HepG2 (cell line): Measurements from ENCODE around the gene IKZF4. TPM values are rescaled to one million over a fixed set of nuclear protein-coding genes. Genes with fewer than 3 reads are reported as not detected.

Source experiments
- ATF4 ChIP-seq, 2 experiments: fragments of 450-650 bp in 1 of 2; sonication (generic) in 1 of 2; formaldehyde crosslinking; IDR thresholded peaks; 2 replicates each; pipeline versions ENCODE4 v1.5.0 to v1.8.0; 2020 to 2022; ENCODE audit warnings: mild to moderate bottlenecking in 1 of 2, missing genetic modification reagents in 1 of 2
- ATF7-NPFF ChIP-seq: sonication (generic); formaldehyde crosslinking; IDR thresholded peaks from 2 replicates; pipeline ENCODE4 v1.8.1; 2023; ENCODE audit warnings: mild to moderate bottlenecking, low read depth, missing genetic modification reagents, moderate library complexity
- CBX1 ChIP-seq: IDR thresholded peaks from one replicate; pipeline ENCODE4 v1.6.1; 2016; ENCODE audit warnings: antibody characterized with exemption, low read depth
- HES4 ChIP-seq: sonication (generic); formaldehyde crosslinking; IDR thresholded peaks from 2 replicates; pipeline ENCODE4 v1.9.0; 2021; ENCODE audit warnings: mild to moderate bottlenecking, missing genetic modification reagents, borderline replicate concordance
- HNRNPK ChIP-seq: fragments of 200-400 bp; formaldehyde crosslinking; IDR thresholded peaks from 2 replicates; pipeline ENCODE4 v1.6.1; 2018; ENCODE audit warnings: low read length, low read depth, moderate library complexity, mild to moderate bottlenecking; ENCODE audit not compliant: poor library complexity, severe bottlenecking
- KLF16 ChIP-seq, 2 experiments: sonication (generic) in 1 of 2; formaldehyde crosslinking in 1 of 2; IDR thresholded peaks; 2 replicates each; pipeline versions ENCODE4 v1.6.1 to v1.8.0; 2016 to 2023; ENCODE audit warnings: missing genetic modification reagents in 2 of 2, missing compliant biosample characterization in 1 of 2
- PRDM10 ChIP-seq: sonication (generic); formaldehyde crosslinking; IDR thresholded peaks from 2 replicates; pipeline ENCODE4 v1.4.0; 2020; ENCODE audit warnings: low read depth, missing genetic modification reagents
- SMARCC2 ChIP-seq: fragments of 450-650 bp; IDR thresholded peaks from 2 replicates; pipeline ENCODE4 v1.6.1; 2017; ENCODE audit warnings: antibody characterized with exemption, mild to moderate bottlenecking
- SP4 ChIP-seq: sonication (generic); formaldehyde crosslinking; IDR thresholded peaks from 2 replicates; pipeline ENCODE4 v1.8.1; 2023; ENCODE audit warnings: mild to moderate bottlenecking, missing genetic modification reagents
- TRIM22 ChIP-seq: fragments of 450-650 bp; IDR thresholded peaks from 2 replicates; pipeline ENCODE4 v1.6.1; 2017
- UBTF ChIP-seq: sonication (generic); formaldehyde crosslinking; IDR thresholded peaks from 2 replicates; pipeline ENCODE4 v1.4.0; 2020; ENCODE audit warnings: mild to moderate bottlenecking, missing genetic modification reagents
- ZNF274 ChIP-seq: sonication (generic); formaldehyde crosslinking; IDR thresholded peaks from 2 replicates; pipeline ENCODE4 v1.5.1; 2020; ENCODE audit warnings: mild to moderate bottlenecking, missing genetic modification reagents
- ZNF362 ChIP-seq: sonication (generic); formaldehyde crosslinking; IDR thresholded peaks from 2 replicates; pipeline ENCODE4 v1.4.0; 2020; ENCODE audit warnings: missing genetic modification reagents, mild to moderate bottlenecking, borderline replicate concordance
- ZNF460 ChIP-seq: sonication (generic); formaldehyde crosslinking; IDR thresholded peaks from 2 replicates; pipeline ENCODE4 v1.5.1; 2020; ENCODE audit warnings: missing genetic modification reagents, mild to moderate bottlenecking, borderline replicate concordance
- ZNF484 ChIP-seq: sonication (generic); formaldehyde crosslinking; IDR thresholded peaks from 2 replicates; pipeline ENCODE4 v1.5.1; 2020; ENCODE audit warnings: mild to moderate bottlenecking, low read depth, missing genetic modification reagents, borderline replicate concordance
- ZNF577 ChIP-seq: sonication (generic); formaldehyde crosslinking; IDR thresholded peaks from 2 replicates; pipeline ENCODE4 v1.4.0; 2020; ENCODE audit warnings: mild to moderate bottlenecking, low read depth, missing genetic modification reagents, borderline replicate concordance
- ZNF710 ChIP-seq: sonication (generic); formaldehyde crosslinking; IDR thresholded peaks from 2 replicates; pipeline ENCODE4 v1.5.0; 2020; ENCODE audit warnings: mild to moderate bottlenecking, missing genetic modification reagents, borderline replicate concordance
- polyA plus RNA-seq, 8 experiments: library from polyadenylated mRNA; depleted of rRNA in 3 of 8; stranded (reverse) in 7 of 8; unstranded in 1 of 8; fragments of >200 nt; fragmentation: Illumina TruSeq in 4 of 8; extraction: Trizol in 4 of 8; gene quantifications; 2 replicates each; pipeline versions ENCODE4 v1.2.1 to v1.2.3, GENCODE V29; 2011 to 2016; ENCODE audit warnings: low read depth in 4 of 8, missing spikeins in 1 of 8, mixed read lengths in 1 of 8; ENCODE audit not compliant: insufficient read depth in 1 of 8
- total RNA-seq, 5 experiments: library from RNA; depleted of rRNA; stranded (reverse); fragments of >200 nt; fragmentation: Illumina TruSeq; extraction: Trizol; gene quantifications; 2 replicates each; pipeline ENCODE4 v1.2.3, GENCODE V29; 2016; ENCODE audit warnings: low read depth in 1 of 5

IKZF4 gene
- total and polyA plus RNA-seq, 2 of the 13 experiments (the other 11 are each of a cell fraction or from before 2014, with no cell fraction given): 0.58 to 2.2 TPM

GRCh38 chr12:55974308-55974730 is 46.5 kb upstream of the IKZF4 start (continued):
- TF ChIP-seq UBTF (CRISPR knock-in tag) (peak; percentile 70; the same call in 1 of the 2 replicates), HNRNPK (no peak), ZNF460 (CRISPR knock-in tag) (no peak), HES4 (CRISPR knock-in tag) (peak; percentile 55; the same call in 1 of the 2 replicates), KLF16 (CRISPR knock-in tag; IDR thresholded peaks at IDR 0.05) (no peak; a peak in 1 of 4 replicates), SMARCC2 (no peak), CBX1 (no peak), ZNF710 (CRISPR knock-in tag) (no peak), ZNF274 (CRISPR knock-in tag) (no peak; the same call in 1 of the 2 replicates), ATF4 (CRISPR knock-in tag; IDR thresholded peaks at IDR 0.05) (no peak), SP4 (CRISPR knock-in tag) (no peak), ZNF577 (no peak), TRIM22 (no peak), ZNF484 (CRISPR knock-in tag) (0 out of 2 replicates have a peak, but pooled peaks have one; percentile 13), PRDM10 (CRISPR knock-in tag) (no peak), ATF7-NPFF (CRISPR knock-in tag) (no peak), ZNF362 (CRISPR knock-in tag) (0 out of 2 replicates have a peak, but pooled peaks have one; percentile 4)
